HCT116 (cell line): ENCODE data around the gene ATPAF1. TPM values are rescaled to one million over a fixed set of nuclear protein-coding genes. Genes with fewer than 3 reads are reported as not detected.

Source experiments
- ATAC-seq: fragments of 200-7000 bp; cut with Tn5 transposase; 2 replicates; pipeline ENCODE4 v1.9.1; 2020; ENCODE audit warnings: mild to moderate bottlenecking, moderate library complexity
- BruUV-seq: library from RNA; stranded (reverse); fragments of 400-500 nt; replicated peaks from 2 replicates; lab custom pipeline; 2021; lab: Mats Ljungman, UMichigan
- CTCF ChIA-PET: fragments of 300-600 bp; sonication (Branson Sonifier 250); formaldehyde crosslinking; loops from one replicate; lab custom pipeline; 2021; ENCODE audit warnings: antibody characterized with exemption; lab: Charles Lee
- POLR2A ChIA-PET: fragments of 300-600, 350-600 bp; sonication (Branson Sonifier 250); formaldehyde crosslinking; loops from one replicate; lab custom pipeline; 2021; ENCODE audit warnings: antibody characterized with exemption; lab: Charles Lee
- RAD21 ChIA-PET, 2 experiments: fragments of 300-600 bp; sonication (Branson Sonifier 250); formaldehyde crosslinking; loops; one replicate each; lab custom pipeline; 2023; ENCODE audit warnings: low total read pairs in 2 of 2; ENCODE audit not compliant: uncharacterized antibody in 2 of 2, unreplicated experiment in 2 of 2, low non-redundant PET in 1 of 2; lab: Charles Lee
- DNase-seq: peaks from one replicate; pipeline ENCODE4 v3.0.0-alpha.2; 2010; ENCODE audit warnings: low read depth, low spot score
- H2AFZ ChIP-seq: fragments of 200-600 bp; shearing (Covaris generic), sonication (generic); 2 replicates; pipeline ENCODE4 v1.6.1; 2017; ENCODE audit warnings: low read depth, mixed run types, mixed read lengths, antibody characterized with exemption, low read length; ENCODE audit not compliant: poor library complexity, severe bottlenecking
- H3K27ac ChIP-seq: 2 replicates; pipeline ENCODE4 v1.5.1; 2012; ENCODE audit warnings: low read depth, low read length
- H3K27me3 ChIP-seq: fragments of 200-600 bp; sonication (generic); 2 replicates; pipeline ENCODE4 v1.6.1; 2016; ENCODE audit warnings: mixed run types, low read length, mixed read lengths; ENCODE audit not compliant: insufficient read depth
- H3K36me3 ChIP-seq, 2 experiments: fragments of 200-500 bp in 1 of 2; fragments of 200-600 bp in 1 of 2; sonication (Bioruptor generic) in 1 of 2; sonication (generic) in 1 of 2; 2 replicates each; pipeline versions ENCODE4 v1.5.1 to v1.6.1; 2014 to 2016; ENCODE audit warnings: low read length in 2 of 2, inconsistent platforms in 1 of 2, mixed read lengths in 1 of 2, mixed run types in 1 of 2; ENCODE audit not compliant: insufficient read depth in 2 of 2, control insufficient read depth in 1 of 2
- H3K4me1 ChIP-seq, 2 experiments: fragments of 200-600 bp in 1 of 2; sonication (generic) in 1 of 2; 2 replicates each; pipeline versions ENCODE4 v1.5.1 to v1.6.1; 2012 to 2017; ENCODE audit warnings: low read length in 2 of 2, inconsistent platforms in 1 of 2, mild to moderate bottlenecking in 1 of 2, mixed read lengths in 1 of 2, mixed run types in 1 of 2, moderate library complexity in 1 of 2; ENCODE audit not compliant: insufficient read depth in 2 of 2, control insufficient read depth in 1 of 2
- H3K4me2 ChIP-seq: fragments of 200-600 bp; sonication (generic); 2 replicates; pipeline ENCODE4 v1.6.1; 2017; ENCODE audit warnings: mixed run types, low read length, mixed read lengths
- H3K4me3 ChIP-seq, 2 experiments: fragments of 200-600 bp in 1 of 2; sonication (generic) in 1 of 2; replicated peaks in 1 of 2; 2 replicates each; pipeline ENCODE4 v1.5.1; 2011 to 2016; ENCODE audit warnings: low read length in 2 of 2, control low read depth in 1 of 2, low read depth in 1 of 2, mild to moderate bottlenecking in 1 of 2, mixed read lengths in 1 of 2, mixed run types in 1 of 2
- H3K79me2 ChIP-seq: fragments of 200-600 bp; sonication (generic); 2 replicates; pipeline ENCODE4 v1.6.1; 2017; ENCODE audit warnings: mild to moderate bottlenecking, mixed run types, low read length, moderate library complexity, mixed read lengths; ENCODE audit not compliant: insufficient read depth
- H3K9ac ChIP-seq: fragments of 200-600 bp; sonication (generic); 2 replicates; pipeline ENCODE4 v1.6.1; 2016; ENCODE audit warnings: low read length, mixed read lengths
- H3K9me2 ChIP-seq: fragments of 200-600 bp; sonication (generic), shearing (Covaris generic); 2 replicates; pipeline ENCODE4 v1.6.1; 2017; ENCODE audit warnings: mixed run types, mild to moderate bottlenecking, moderate library complexity; ENCODE audit not compliant: insufficient read depth
- H3K9me3 ChIP-seq, 2 experiments: fragments of 200-500 bp in 1 of 2; fragments of 200-600 bp in 1 of 2; sonication (Bioruptor generic) in 1 of 2; sonication (generic) in 1 of 2; 2 replicates each; pipeline ENCODE4 v1.6.1; 2014 to 2017; ENCODE audit warnings: low read length in 2 of 2, mixed read lengths in 2 of 2, inconsistent platforms in 1 of 2, low read depth in 1 of 2, mild to moderate bottlenecking in 1 of 2, mixed run types in 1 of 2, moderate library complexity in 1 of 2; ENCODE audit not compliant: control insufficient read depth in 1 of 2, insufficient read depth in 1 of 2
- H4K20me1 ChIP-seq: fragments of 200-600 bp; sonication (generic), shearing (Covaris generic); 2 replicates; pipeline ENCODE4 v1.6.1; 2017; ENCODE audit warnings: mixed run types, mild to moderate bottlenecking, moderate library complexity; ENCODE audit not compliant: insufficient read depth
- CBX3 ChIP-seq: IDR thresholded peaks from 2 replicates; pipeline ENCODE4 v1.6.1; 2012; ENCODE audit warnings: low read depth
- CEBPB ChIP-seq: IDR thresholded peaks from 2 replicates; pipeline ENCODE4 v1.6.1; 2012; ENCODE audit warnings: low read depth
- EGR1 ChIP-seq: IDR thresholded peaks from 2 replicates; pipeline ENCODE4 v1.6.1; 2012; ENCODE audit warnings: low read depth
- ELF1 ChIP-seq: IDR thresholded peaks from 2 replicates; pipeline ENCODE4 v1.6.1; 2012; ENCODE audit warnings: low read depth, borderline replicate concordance
- EZH2 ChIP-seq: fragments of 200-600 bp; sonication (generic); IDR thresholded peaks from 2 replicates; pipeline ENCODE4 v1.6.1; 2017; ENCODE audit warnings: antibody characterized with exemption, mixed run types
- POLR2A ChIP-seq: IDR thresholded peaks from 2 replicates; pipeline ENCODE4 v1.7.0; 2011; ENCODE audit warnings: borderline replicate concordance; ENCODE audit not compliant: insufficient read depth, insufficient read length; ENCODE audit errors: extremely low read depth
- POLR2AphosphoS5 ChIP-seq: IDR thresholded peaks from 2 replicates; pipeline ENCODE4 v1.6.1; 2011; ENCODE audit warnings: mild to moderate bottlenecking, low read depth, low read length, moderate library complexity
- SIN3A ChIP-seq: IDR thresholded peaks from 2 replicates; pipeline ENCODE4 v1.6.1; 2012; ENCODE audit warnings: low read depth
- SP1 ChIP-seq: IDR thresholded peaks from 2 replicates; pipeline ENCODE4 v1.6.1; 2012; ENCODE audit warnings: low read depth
- TCF7L2 ChIP-seq: IDR thresholded peaks from 2 replicates; pipeline ENCODE4 v1.7.0; 2011; ENCODE audit warnings: borderline replicate concordance, inconsistent platforms; ENCODE audit not compliant: insufficient read depth, insufficient read length; ENCODE audit errors: extremely low read depth
- YY1 ChIP-seq: IDR thresholded peaks from 2 replicates; pipeline ENCODE4 v1.6.1; 2011; ENCODE audit warnings: low read length, low read depth, moderate library complexity, mild to moderate bottlenecking; ENCODE audit not compliant: insufficient replicate concordance; ENCODE audit errors: extremely low read depth
- ZNF274 ChIP-seq: fragments of 200-500 bp; sonication (Bioruptor generic); IDR thresholded peaks from 2 replicates; pipeline ENCODE4 v1.6.1; 2014; ENCODE audit warnings: mild to moderate bottlenecking, low read depth, low read length, inconsistent platforms
- intact Hi-C: fragments of 100-400 bp; cut with micrococcal nuclease; formaldehyde crosslinking; loops from 2 replicates; pipeline ENCODE4 v1.10.0; 2022
- total RNA-seq: library from RNA; stranded (reverse); gene quantifications from one replicate; pipeline ENCODE4 v1.2.1, GENCODE V29; 2021; ENCODE audit not compliant: unreplicated experiment
- TF ChIP-seq, protein P1 (sequence below): IDR thresholded peaks from 2 replicates; pipeline ENCODE4 v1.6.1; 2011; ENCODE audit warnings: mild to moderate bottlenecking, low read length, moderate library complexity; ENCODE audit not compliant: insufficient replicate concordance; ENCODE audit errors: extremely low read depth
- TF ChIP-seq, protein P2 (sequence below): IDR thresholded peaks from 2 replicates; pipeline ENCODE4 v1.6.1; 2012; ENCODE audit warnings: low read depth
- TF ChIP-seq, protein P3 (sequence below): IDR thresholded peaks from 2 replicates; pipeline ENCODE4 v1.6.1; 2012

Gene ATPAF1
- total RNA-seq, 1 experiment from 2014 or later, result 35.5 TPM

DNA sequence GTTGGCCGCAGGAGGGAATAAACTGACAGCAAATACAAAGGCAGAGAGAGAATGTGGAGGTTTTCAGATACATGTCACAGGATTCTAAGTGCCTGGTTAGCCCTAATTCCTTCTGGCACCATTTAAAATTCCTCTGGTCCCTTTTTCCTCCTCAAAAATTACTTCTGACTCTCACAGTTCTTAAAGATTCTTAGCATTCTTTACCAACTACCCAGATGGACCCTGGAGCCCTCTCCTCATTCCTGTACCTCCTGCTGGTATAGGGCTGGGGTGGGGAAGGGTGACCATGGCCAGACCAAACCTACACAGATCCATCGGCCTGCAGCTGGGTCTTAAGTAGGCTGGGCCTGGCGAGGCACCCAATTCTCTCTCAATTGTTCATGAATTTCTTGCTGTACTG is 71.3 kb downstream of the ATPAF1 start:
- no TSS peak for BruUV-seq
- no peak for DNase-seq
- Histone ChIP-seq H3K9me2 (no peaks in the 10 kb centered on the region), H3K27me3 (no peaks in the 10 kb centered on the region), H3K9ac (no peak overlapping the region), H2AFZ (no peak overlapping the region), H3K4me3 (no peak overlapping the region), H4K20me1 (no peaks in the 10 kb centered on the region), H3K9me3 (no peaks in the 10 kb centered on the region)
- intact Hi-C loops, result no loop called here
- ChIA-PET CTCF (no interaction called here), RAD21 (no interaction called here)
- no peak for ATAC-seq
- TF ChIP-seq ZNF274 (no peak), EZH2 (no peak), POLR2AphosphoS5 (no peak), YY1 (no peak), EGR1 (no peak), SP1 (no peak), ELF1 (no peak)
- TF ChIP-seq, all 23 proteins: peak for 0
- Histone ChIP-seq H3K4me2 (no peak overlapping the region), H3K79me2 (no peaks in the 10 kb centered on the region; the same call in 1 of the 2 replicates), H3K27ac (no peak overlapping the region), H3K4me1 (no peaks in the 10 kb centered on the region), H3K36me3 (peaks cover 8 to 14% of the 10 kb centered on the region in 2 experiments; a peak in 2 of 4 replicates)
- POLR2A ChIA-PET, result no interaction called here

DNA sequence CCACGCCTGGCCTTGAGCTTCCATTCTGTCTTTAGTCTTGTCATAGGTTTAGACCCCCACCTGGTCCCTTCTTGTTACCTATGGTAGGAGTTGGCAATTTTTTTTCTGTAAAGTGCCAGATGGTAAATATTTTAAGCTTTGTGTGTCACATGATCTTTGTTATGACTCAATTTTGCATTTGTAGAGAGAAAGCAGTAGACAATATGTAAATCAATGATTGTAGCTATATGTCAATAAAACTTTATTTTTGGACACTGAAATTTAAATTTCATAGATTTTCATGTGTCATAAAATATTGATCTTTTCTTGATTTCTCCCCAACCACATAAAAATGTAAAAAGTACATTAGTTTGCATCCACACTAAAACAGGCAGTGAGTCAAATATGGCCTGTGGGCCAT is 72.1 kb downstream of the ATPAF1 start:
- RAD21 ChIA-PET, result no interaction called here
- POLR2A ChIA-PET, result no interaction called here
- CTCF ChIA-PET, result no interaction called here

More for the DNA sequence above, 72.1 kb downstream of the ATPAF1 start:
- BruUV-seq, result no TSS peak
- Histone ChIP-seq H3K79me2 (no peaks in the 10 kb centered on the region; the same call in 1 of the 2 replicates), H3K27me3 (no peaks in the 10 kb centered on the region), H3K27ac (no peak overlapping the region), H4K20me1 (no peaks in the 10 kb centered on the region), H2AFZ (no peak overlapping the region), H3K9me2 (no peaks in the 10 kb centered on the region), H3K36me3 (peaks cover 8 to 17% of the 10 kb centered on the region in 2 experiments; a peak in 2 of 4 replicates), H3K4me2 (no peak overlapping the region), H3K4me1 (no peaks in the 10 kb centered on the region), H3K9me3 (no peaks in the 10 kb centered on the region), H3K9ac (no peak overlapping the region), H3K4me3 (no peak overlapping the region)
- DNase-seq (no peak), ATAC-seq (no peak)
- intact Hi-C loops, result no loop called here
- TF ChIP-seq, protein P1, sequence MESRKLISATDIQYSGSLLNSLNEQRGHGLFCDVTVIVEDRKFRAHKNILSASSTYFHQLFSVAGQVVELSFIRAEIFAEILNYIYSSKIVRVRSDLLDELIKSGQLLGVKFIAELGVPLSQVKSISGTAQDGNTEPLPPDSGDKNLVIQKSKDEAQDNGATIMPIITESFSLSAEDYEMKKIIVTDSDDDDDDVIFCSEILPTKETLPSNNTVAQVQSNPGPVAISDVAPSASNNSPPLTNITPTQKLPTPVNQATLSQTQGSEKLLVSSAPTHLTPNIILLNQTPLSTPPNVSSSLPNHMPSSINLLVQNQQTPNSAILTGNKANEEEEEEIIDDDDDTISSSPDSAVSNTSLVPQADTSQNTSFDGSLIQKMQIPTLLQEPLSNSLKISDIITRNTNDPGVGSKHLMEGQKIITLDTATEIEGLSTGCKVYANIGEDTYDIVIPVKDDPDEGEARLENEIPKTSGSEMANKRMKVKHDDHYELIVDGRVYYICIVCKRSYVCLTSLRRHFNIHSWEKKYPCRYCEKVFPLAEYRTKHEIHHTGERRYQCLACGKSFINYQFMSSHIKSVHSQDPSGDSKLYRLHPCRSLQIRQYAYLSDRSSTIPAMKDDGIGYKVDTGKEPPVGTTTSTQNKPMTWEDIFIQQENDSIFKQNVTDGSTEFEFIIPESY, result no peak
- no peak for TF ChIP-seq SP1
- TF ChIP-seq CBX3, result no peak
- TF ChIP-seq CEBPB, result no peak
- TF ChIP-seq, protein P2, sequence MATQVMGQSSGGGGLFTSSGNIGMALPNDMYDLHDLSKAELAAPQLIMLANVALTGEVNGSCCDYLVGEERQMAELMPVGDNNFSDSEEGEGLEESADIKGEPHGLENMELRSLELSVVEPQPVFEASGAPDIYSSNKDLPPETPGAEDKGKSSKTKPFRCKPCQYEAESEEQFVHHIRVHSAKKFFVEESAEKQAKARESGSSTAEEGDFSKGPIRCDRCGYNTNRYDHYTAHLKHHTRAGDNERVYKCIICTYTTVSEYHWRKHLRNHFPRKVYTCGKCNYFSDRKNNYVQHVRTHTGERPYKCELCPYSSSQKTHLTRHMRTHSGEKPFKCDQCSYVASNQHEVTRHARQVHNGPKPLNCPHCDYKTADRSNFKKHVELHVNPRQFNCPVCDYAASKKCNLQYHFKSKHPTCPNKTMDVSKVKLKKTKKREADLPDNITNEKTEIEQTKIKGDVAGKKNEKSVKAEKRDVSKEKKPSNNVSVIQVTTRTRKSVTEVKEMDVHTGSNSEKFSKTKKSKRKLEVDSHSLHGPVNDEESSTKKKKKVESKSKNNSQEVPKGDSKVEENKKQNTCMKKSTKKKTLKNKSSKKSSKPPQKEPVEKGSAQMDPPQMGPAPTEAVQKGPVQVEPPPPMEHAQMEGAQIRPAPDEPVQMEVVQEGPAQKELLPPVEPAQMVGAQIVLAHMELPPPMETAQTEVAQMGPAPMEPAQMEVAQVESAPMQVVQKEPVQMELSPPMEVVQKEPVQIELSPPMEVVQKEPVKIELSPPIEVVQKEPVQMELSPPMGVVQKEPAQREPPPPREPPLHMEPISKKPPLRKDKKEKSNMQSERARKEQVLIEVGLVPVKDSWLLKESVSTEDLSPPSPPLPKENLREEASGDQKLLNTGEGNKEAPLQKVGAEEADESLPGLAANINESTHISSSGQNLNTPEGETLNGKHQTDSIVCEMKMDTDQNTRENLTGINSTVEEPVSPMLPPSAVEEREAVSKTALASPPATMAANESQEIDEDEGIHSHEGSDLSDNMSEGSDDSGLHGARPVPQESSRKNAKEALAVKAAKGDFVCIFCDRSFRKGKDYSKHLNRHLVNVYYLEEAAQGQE, result no peak
- TF ChIP-seq, protein P3, sequence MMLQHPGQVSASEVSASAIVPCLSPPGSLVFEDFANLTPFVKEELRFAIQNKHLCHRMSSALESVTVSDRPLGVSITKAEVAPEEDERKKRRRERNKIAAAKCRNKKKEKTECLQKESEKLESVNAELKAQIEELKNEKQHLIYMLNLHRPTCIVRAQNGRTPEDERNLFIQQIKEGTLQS, result no peak
- TF ChIP-seq TCF7L2, result no peak
- TF ChIP-seq EGR1, result no peak
- TF ChIP-seq POLR2A, result no peak
- TF ChIP-seq SIN3A, result no peak
